Liver (tissue), 3 donors: ENCODE data around the gene LRRC28.

Experiments used
- GABPA ChIP-seq, 2 donors: IDR thresholded peaks in 1 of 2; conservative IDR thresholded peaks in 1 of 2; 2 replicates each; pipeline ENCODE4 v1.6.1; 2016; ENCODE audit warnings: antibody characterized with exemption in 2 of 2, mild to moderate bottlenecking in 1 of 2, moderate library complexity in 1 of 2
- HNF4G ChIP-seq: IDR thresholded peaks from 2 replicates; pipeline ENCODE4 v1.6.1; 2016; ENCODE audit warnings: antibody characterized with exemption
- RAD21 ChIP-seq, 2 donors: IDR thresholded peaks; 2 replicates each; pipeline ENCODE4 v1.6.1; 2016; ENCODE audit warnings: antibody characterized with exemption in 2 of 2, mild to moderate bottlenecking in 2 of 2
- TAF1 ChIP-seq: conservative IDR thresholded peaks from 2 replicates; pipeline ENCODE4 v1.6.1; 2016; ENCODE audit warnings: antibody characterized with exemption, mild to moderate bottlenecking
- YY1 ChIP-seq: IDR thresholded peaks from 2 replicates; pipeline ENCODE4 v1.6.1; 2016; ENCODE audit warnings: antibody characterized with exemption, mild to moderate bottlenecking
- TF ChIP-seq, protein P1 (sequence below): IDR thresholded peaks from 2 replicates; pipeline ENCODE4 v1.6.1; 2016; ENCODE audit warnings: antibody characterized with exemption
- TF ChIP-seq, protein P2 (sequence below): IDR thresholded peaks from 2 replicates; pipeline ENCODE4 v1.6.1; 2016; ENCODE audit warnings: antibody characterized with exemption
- TF ChIP-seq, protein P3 (sequence below): fragments of 150-350 bp; IDR thresholded peaks from 2 replicates; pipeline ENCODE4 v1.5.1; 2017; ENCODE audit warnings: improper control_type of control experiment, low read depth, low read length; ENCODE audit not compliant: missing input control
- donor health status: healthy.
- donor health status: healthy.

DNA sequence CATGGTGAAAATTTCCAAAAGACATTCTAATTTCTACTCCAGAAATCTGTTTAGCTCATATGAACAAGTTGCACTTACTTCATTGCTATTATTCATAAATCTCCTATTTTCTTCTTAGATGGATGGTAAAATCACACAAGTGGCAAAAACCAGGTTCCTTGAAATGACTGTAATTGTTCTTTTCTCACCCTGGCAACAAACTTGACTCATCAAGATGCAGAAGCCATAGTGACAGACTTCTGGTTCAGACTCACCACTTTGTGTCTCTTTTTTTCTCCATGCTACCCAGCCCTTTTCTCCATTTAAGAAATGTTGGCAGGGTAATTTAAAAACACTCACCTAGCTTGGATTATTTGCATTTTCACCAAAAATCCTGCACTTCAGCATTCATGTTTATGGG lies 82.1 kb downstream of the LRRC28 start:
- TF ChIP-seq, protein P1, sequence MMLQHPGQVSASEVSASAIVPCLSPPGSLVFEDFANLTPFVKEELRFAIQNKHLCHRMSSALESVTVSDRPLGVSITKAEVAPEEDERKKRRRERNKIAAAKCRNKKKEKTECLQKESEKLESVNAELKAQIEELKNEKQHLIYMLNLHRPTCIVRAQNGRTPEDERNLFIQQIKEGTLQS, result no peak
- TF ChIP-seq, protein P2, sequence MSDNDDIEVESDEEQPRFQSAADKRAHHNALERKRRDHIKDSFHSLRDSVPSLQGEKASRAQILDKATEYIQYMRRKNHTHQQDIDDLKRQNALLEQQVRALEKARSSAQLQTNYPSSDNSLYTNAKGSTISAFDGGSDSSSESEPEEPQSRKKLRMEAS, result no peak
- TF ChIP-seq, protein P3, sequence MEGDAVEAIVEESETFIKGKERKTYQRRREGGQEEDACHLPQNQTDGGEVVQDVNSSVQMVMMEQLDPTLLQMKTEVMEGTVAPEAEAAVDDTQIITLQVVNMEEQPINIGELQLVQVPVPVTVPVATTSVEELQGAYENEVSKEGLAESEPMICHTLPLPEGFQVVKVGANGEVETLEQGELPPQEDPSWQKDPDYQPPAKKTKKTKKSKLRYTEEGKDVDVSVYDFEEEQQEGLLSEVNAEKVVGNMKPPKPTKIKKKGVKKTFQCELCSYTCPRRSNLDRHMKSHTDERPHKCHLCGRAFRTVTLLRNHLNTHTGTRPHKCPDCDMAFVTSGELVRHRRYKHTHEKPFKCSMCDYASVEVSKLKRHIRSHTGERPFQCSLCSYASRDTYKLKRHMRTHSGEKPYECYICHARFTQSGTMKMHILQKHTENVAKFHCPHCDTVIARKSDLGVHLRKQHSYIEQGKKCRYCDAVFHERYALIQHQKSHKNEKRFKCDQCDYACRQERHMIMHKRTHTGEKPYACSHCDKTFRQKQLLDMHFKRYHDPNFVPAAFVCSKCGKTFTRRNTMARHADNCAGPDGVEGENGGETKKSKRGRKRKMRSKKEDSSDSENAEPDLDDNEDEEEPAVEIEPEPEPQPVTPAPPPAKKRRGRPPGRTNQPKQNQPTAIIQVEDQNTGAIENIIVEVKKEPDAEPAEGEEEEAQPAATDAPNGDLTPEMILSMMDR, result no peak
- TF ChIP-seq TAF1 (no peak), YY1 (no peak), GABPA (IDR thresholded peaks at IDR 0.05 in 1 of 2, conservative IDR thresholded peaks at IDR 0.05 in 1 of 2) (no peak), HNF4G (no peak), RAD21 (IDR thresholded peaks at IDR 0.05) (no peak)
